Measurements from ENCODE around the gene ZNF414. TPM values are rescaled to one million over a fixed set of nuclear protein-coding genes. Genes with fewer than 3 reads are reported as not detected.
"Not testable (repeated sequence)": the region's sequence is repeated elsewhere in the genome, so short reads cannot be mapped to it uniquely, and the experiment has no call there.

Gene ZNF414
- total RNA-seq, 2 experiments from 2014 or later, result 21.6 to 24.0 TPM

- no peak for DNase-seq
- intact Hi-C loops (cut with micrococcal nuclease), result no loop called here
- no peaks in the 10 kb centered on the region for H3K36me3 Mint-ChIP-seq (ENCODE audit: low read depth)
- no peak for TF ChIP-seq CTCF (IDR thresholded peaks at IDR 0.05)
- peaks cover 33% of the 10 kb centered on the region for H3K4me1 Mint-ChIP-seq (ENCODE audit: low read depth)
- no peaks in the 10 kb centered on the region for H3K27me3 Mint-ChIP-seq
- ChIA-PET CTCF (interaction anchor here (1.0 to 10.2 kb wide), 2 partner anchors 51 to 60 kb away, joined by 3 to 117 read pairs; partner anchors contain the start of gene MYO1F), POLR2A (interaction anchor here (0.8 to 1.1 kb wide), 2 partner anchors 23 to 1203 kb away, joined by 4 read pairs; no protein-coding TSS in a partner anchor)
- H3K9me3 Mint-ChIP-seq, result no peaks in the 10 kb centered on the region
- no peak for ATAC-seq
- no peak overlapping the region for H3K4me3 Mint-ChIP-seq
- peak overlapping the region; percentile 93 for H3K27ac Mint-ChIP-seq
These were observed 4.6 kb upstream of the ZNF414 start for GRCh38 chr19:8518536-8518935.

- DNase-seq, result peak; percentile 73
- no peaks in the 10 kb centered on the region for H3K36me3 Mint-ChIP-seq (ENCODE audit: low read depth)
- no peak for TF ChIP-seq CTCF (IDR thresholded peaks at IDR 0.05)
- ATAC-seq, result peak; percentile 4
- H3K27ac Mint-ChIP-seq, result peak overlapping the region; percentile 93
- H3K4me1 Mint-ChIP-seq (ENCODE audit: low read depth), result peaks cover 33% of the 10 kb centered on the region
- POLR2A ChIA-PET, result interaction anchor here (0.6 to 1.1 kb wide), 3 partner anchors 23 to 1204 kb away, joined by 3 to 4 read pairs (median 4); no protein-coding TSS in a partner anchor
- H3K9me3 Mint-ChIP-seq, result no peaks in the 10 kb centered on the region
- H3K4me3 Mint-ChIP-seq, result no peak overlapping the region
- H3K27me3 Mint-ChIP-seq, result no peaks in the 10 kb centered on the region
- intact Hi-C loops (cut with micrococcal nuclease), result no loop called here
- CTCF ChIA-PET, result interaction anchor here (1.0 to 10.2 kb wide), 2 partner anchors 51 to 61 kb away, joined by 3 to 117 read pairs; partner anchors contain the start of gene MYO1F
These were observed 3.8 kb upstream of the ZNF414 start for GRCh38 chr19:8517551-8518442.

- intact Hi-C loops (cut with micrococcal nuclease), result no loop called here
- Mint-ChIP-seq H3K36me3 (ENCODE audit: low read depth) (peaks cover 5% of the 10 kb centered on the region), H3K27ac (peak overlapping the region; percentile 99), H3K27me3 (no peaks in the 10 kb centered on the region), H3K4me1 (ENCODE audit: low read depth) (peaks cover 41% of the 10 kb centered on the region), H3K9me3 (no peaks in the 10 kb centered on the region), H3K4me3 (peak overlapping the region; percentile 88)
- ChIA-PET POLR2A (interaction anchor here (0.8 to 3.0 kb wide), 7 partner anchors 9 to 192 kb away, joined by 3 to 24 read pairs (median 3); partner anchors contain the start of genes HNRNPM and MYO1F), CTCF (interaction anchor here (1.1 to 10.2 kb wide), 4 partner anchors 10 to 64 kb away, joined by 3 to 117 read pairs (median 4); partner anchors contain the start of gene MYO1F)
- TF ChIP-seq CTCF (IDR thresholded peaks at IDR 0.05), result no peak
- DNase-seq (peak; percentile 78), ATAC-seq (peak; percentile 32)
These were observed 1.4 kb upstream of the ZNF414 start for GRCh38 chr19:8515317-8515716.

GRCh38 chr19:8514505-8515009, 590 bp upstream of the ZNF414 start:
- Mint-ChIP-seq H3K27ac (peak overlapping the region; percentile 99), H3K4me1 (ENCODE audit: low read depth) (peaks cover 41% of the 10 kb centered on the region), H3K4me3 (peak overlapping the region; percentile 88)
- POLR2A ChIA-PET, result interaction anchor here (0.9 to 3.0 kb wide), 19 partner anchors 9 to 191 kb away, joined by 3 to 24 read pairs (median 4); partner anchors contain the start of genes HNRNPM, MARCHF2 and MYO1F
- not testable (repeated sequence) for H3K36me3 Mint-ChIP-seq (ENCODE audit: low read depth); H3K9me3 Mint-ChIP-seq; DNase-seq; ATAC-seq; H3K27me3 Mint-ChIP-seq
- intact Hi-C loops (cut with micrococcal nuclease), result loop anchor here (5.0 kb wide), 1 partner anchor 63 kb away; the partner anchor contains the start of gene MYO1F
- CTCF ChIA-PET, result interaction anchor here (0.9 to 10.2 kb wide), 8 partner anchors 9 to 127 kb away, joined by 3 to 117 read pairs (median 4); partner anchors contain the start of genes MYO1F and PRAM1

GRCh38 chr19:8513036-8513686, 806 bp downstream of the ZNF414 start:
- intact Hi-C loops (cut with micrococcal nuclease), result loop anchor here (5.0 kb wide), 1 partner anchor 64 kb away; the partner anchor contains the start of gene MYO1F
- Mint-ChIP-seq H3K4me3 (peak overlapping the region; percentile 88), H3K9me3 (no peaks in the 10 kb centered on the region), H3K36me3 (ENCODE audit: low read depth) (peaks cover 5% of the 10 kb centered on the region), H3K27ac (peak overlapping the region; percentile 99), H3K4me1 (ENCODE audit: low read depth) (peaks cover 36% of the 10 kb centered on the region), H3K27me3 (no peaks in the 10 kb centered on the region)
- ChIA-PET CTCF (interaction anchor here (0.9 to 10.2 kb wide), 8 partner anchors 8 to 129 kb away, joined by 3 to 117 read pairs (median 4); partner anchors contain the start of genes MARCHF2 and MYO1F), POLR2A (interaction anchor here (0.7 to 3.0 kb wide), 25 partner anchors 10 to 196 kb away, joined by 3 to 24 read pairs (median 4); partner anchors contain the start of genes HNRNPM, MARCHF2, MYO1F and PRAM1)
- no peak for TF ChIP-seq CTCF (IDR thresholded peaks at IDR 0.05)
- DNase-seq, result no peak
- ATAC-seq, result no peak
